PFSK-1 (cell line): ENCODE measurements around the gene JPT2. TPM values are rescaled to one million over a fixed set of nuclear protein-coding genes. Genes with fewer than 3 reads are reported as not detected.
A peak's percentile ranks its signal among the peaks of the same experiment; 100 is the strongest.

Experiments used
- FOXP2 ChIP-seq: optimal IDR thresholded peaks from 2 replicates; pipeline ENCODE3; 2011; ENCODE audit warnings: borderline replicate concordance, control low read depth, inconsistent platforms; ENCODE audit not compliant: insufficient read depth; ENCODE audit errors: extremely low read length, extremely low read depth
- POLR2AphosphoS5 ChIP-seq: IDR thresholded peaks from 2 replicates; pipeline ENCODE4 v1.6.1; 2012; ENCODE audit warnings: low read depth, mild to moderate bottlenecking, control low read depth, low read length, moderate library complexity
- SIN3A ChIP-seq: IDR thresholded peaks from 2 replicates; pipeline ENCODE4 v1.6.1; 2012; ENCODE audit warnings: mild to moderate bottlenecking, low read length, moderate library complexity, borderline replicate concordance; ENCODE audit not compliant: insufficient read depth
- TAF1 ChIP-seq: IDR thresholded peaks from 2 replicates; pipeline ENCODE4 v1.6.1; 2012; ENCODE audit warnings: low read length, control low read depth, borderline replicate concordance; ENCODE audit not compliant: insufficient read depth
- polyA plus RNA-seq: library from polyadenylated mRNA; unstranded; fragments of >200 nt; gene quantifications from one replicate; pipeline ENCODE4 v1.2.1, GENCODE V29; 2012; ENCODE audit warnings: low read depth, missing spikeins; ENCODE audit not compliant: insufficient read length
- TF ChIP-seq, protein P1 (sequence below), 2 experiments: IDR thresholded peaks; 2 replicates each; pipeline versions ENCODE4 v1.6.1 to v1.8.0; 2011 to 2012; ENCODE audit warnings: low read depth in 2 of 2, low read length in 2 of 2, control low read depth in 1 of 2, inconsistent platforms in 1 of 2, mild to moderate bottlenecking in 1 of 2, moderate library complexity in 1 of 2; ENCODE audit not compliant: insufficient read depth in 1 of 2

Gene JPT2, protein sequence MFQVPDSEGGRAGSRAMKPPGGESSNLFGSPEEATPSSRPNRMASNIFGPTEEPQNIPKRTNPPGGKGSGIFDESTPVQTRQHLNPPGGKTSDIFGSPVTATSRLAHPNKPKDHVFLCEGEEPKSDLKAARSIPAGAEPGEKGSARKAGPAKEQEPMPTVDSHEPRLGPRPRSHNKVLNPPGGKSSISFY
- polyA plus RNA-seq, result 44.9 TPM

DNA sequence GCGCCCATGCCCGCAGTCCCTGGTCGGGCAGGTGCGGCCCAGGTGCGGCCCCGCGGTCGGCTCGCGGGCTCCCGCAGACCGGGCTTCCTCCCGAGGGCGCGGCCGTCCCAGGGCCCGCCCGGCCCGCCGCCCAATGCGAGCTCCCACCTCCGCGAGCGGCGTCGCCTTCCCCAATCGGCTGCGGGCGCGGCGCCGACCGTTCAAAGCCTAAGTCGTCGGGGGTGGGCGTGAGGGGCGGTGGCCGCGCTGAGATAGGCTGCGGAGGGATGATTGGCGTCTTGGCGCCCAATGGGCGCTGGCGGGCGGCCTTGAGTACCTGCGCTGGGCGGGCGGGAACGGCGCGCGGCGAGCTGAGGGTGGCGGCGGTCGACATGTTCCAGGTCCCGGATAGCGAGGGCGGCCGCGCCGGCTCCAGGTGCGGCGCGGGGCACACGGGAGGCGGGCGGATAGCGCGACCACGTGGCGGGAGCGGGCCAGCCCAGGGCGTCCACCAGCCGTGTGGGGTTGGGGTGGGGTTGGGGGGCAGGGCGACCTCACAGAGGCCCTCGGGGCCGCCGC is at the start of gene JPT2:
JPT2 (plus strand) TSS at position 338 of the 558 bp plus-strand sequence; CDS start at position 372, 34 bp downstream.
- TF ChIP-seq, protein P1, sequence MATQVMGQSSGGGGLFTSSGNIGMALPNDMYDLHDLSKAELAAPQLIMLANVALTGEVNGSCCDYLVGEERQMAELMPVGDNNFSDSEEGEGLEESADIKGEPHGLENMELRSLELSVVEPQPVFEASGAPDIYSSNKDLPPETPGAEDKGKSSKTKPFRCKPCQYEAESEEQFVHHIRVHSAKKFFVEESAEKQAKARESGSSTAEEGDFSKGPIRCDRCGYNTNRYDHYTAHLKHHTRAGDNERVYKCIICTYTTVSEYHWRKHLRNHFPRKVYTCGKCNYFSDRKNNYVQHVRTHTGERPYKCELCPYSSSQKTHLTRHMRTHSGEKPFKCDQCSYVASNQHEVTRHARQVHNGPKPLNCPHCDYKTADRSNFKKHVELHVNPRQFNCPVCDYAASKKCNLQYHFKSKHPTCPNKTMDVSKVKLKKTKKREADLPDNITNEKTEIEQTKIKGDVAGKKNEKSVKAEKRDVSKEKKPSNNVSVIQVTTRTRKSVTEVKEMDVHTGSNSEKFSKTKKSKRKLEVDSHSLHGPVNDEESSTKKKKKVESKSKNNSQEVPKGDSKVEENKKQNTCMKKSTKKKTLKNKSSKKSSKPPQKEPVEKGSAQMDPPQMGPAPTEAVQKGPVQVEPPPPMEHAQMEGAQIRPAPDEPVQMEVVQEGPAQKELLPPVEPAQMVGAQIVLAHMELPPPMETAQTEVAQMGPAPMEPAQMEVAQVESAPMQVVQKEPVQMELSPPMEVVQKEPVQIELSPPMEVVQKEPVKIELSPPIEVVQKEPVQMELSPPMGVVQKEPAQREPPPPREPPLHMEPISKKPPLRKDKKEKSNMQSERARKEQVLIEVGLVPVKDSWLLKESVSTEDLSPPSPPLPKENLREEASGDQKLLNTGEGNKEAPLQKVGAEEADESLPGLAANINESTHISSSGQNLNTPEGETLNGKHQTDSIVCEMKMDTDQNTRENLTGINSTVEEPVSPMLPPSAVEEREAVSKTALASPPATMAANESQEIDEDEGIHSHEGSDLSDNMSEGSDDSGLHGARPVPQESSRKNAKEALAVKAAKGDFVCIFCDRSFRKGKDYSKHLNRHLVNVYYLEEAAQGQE (IDR thresholded peaks at IDR 0.05; ENCODE audit: insufficient read depth in 1 of 2, low read depth in 2 of 2, low read length in 2 of 2), result no peak
- TF ChIP-seq SIN3A, result no peak
- TF ChIP-seq FOXP2, result peak; percentile 31
- no peak for TF ChIP-seq TAF1
- peak; percentile 71 for TF ChIP-seq POLR2AphosphoS5

DNA sequence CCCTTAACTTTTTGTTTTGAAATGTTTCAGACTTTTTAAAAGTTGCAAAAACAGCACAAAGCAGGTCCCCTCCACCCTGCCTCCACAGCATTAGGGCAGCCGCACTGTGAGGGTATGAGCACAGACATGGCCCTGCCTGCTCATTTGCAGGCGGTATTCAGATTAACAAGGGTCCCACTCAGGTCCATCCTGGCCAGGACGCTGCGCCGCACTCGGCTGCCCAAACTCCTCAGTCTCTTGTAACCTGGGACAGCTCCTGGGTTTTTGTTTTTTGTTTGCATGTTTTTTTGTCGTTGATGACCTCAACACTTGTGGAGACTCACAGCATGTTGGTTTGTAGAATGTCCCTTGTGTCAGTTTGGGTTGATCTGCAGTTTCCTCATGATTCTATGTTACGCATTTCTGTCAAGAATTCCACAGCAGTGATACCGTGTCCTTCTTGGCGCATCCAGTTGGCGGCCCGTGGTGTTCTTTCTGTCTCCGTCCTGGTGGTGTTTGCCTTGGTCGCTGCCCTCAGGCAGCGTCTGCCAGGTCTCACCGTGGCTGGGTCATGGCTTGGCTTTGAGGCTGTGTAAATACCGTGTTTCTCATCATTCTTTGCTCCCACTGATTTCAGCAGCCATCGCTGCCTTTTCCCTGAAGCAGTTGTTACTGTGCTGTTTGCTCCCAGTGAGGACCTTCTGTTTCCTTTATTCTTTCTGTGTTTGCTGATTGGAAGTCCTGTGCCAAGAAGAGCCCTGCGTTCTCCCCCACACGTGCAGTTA is 47.4 kb upstream of the JPT2 start:
- TF ChIP-seq SIN3A, result no peak
- TF ChIP-seq, protein P1 (IDR thresholded peaks at IDR 0.05; ENCODE audit: insufficient read depth in 1 of 2, low read depth in 2 of 2, low read length in 2 of 2), result no peak
- TF ChIP-seq FOXP2, result no peak
- TF ChIP-seq POLR2AphosphoS5, result no peak
- TF ChIP-seq TAF1, result no peak

DNA sequence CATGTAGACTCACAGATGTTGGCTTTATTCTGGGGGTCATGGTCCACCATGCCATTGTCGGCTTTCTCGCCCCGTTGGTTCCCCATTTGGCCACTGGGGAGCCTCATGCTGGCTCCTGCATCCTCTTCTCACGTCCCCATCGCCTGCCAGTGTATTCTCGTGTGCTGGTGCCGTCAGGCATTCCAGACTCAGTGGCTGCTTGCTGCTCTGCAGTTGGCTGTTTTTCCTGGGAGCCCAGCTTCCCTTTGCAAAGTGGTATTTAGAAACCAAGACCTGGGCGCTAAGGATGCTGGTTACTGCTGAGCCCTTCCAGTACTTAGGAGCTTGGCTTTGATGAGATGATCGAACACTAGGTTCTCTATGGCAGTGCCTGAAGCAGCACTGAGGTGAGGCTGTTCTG is 46.8 kb upstream of the JPT2 start:
- no peak for TF ChIP-seq FOXP2
- TF ChIP-seq TAF1, result no peak
- TF ChIP-seq SIN3A, result no peak
- TF ChIP-seq, protein P1 (IDR thresholded peaks at IDR 0.05; ENCODE audit: insufficient read depth in 1 of 2, low read depth in 2 of 2, low read length in 2 of 2), result no peak
- TF ChIP-seq POLR2AphosphoS5, result no peak

DNA sequence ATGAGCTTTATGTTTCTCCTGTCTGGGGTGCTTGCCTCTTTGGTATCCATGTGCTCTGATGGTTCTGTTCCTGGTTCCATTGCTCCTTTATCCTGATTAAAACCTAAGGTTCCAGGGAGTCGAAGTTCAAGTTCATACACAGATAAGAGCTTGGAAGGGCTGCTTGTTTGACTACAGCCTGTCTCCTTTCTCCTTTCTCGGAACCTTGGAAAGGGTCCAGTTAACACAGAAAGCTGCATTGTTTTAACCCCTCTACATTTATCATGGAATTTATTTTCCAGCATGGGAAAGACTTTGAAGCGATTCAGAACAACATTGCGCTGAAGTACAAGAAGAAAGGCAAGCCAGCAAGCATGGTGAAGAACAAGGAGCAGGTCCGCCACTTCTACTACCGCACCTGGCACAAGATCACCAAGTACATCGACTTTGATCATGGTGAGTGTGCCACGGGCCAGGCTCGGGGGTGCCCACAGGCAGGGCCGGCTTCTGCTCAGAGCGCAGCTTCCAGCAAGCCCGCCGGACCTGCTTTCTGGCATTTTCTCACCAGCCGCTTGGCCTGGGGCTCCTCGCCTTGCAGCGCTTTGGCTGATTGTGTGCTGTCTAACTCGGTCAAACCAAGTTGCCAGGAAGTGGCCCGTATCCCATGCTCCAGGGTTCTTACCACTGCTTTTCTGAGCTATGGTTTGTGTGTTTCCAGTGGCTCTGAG is 46.0 kb upstream of the JPT2 start:
- TF ChIP-seq, protein P1 (IDR thresholded peaks at IDR 0.05; ENCODE audit: insufficient read depth in 1 of 2, low read depth in 2 of 2, low read length in 2 of 2), result no peak
- no peak for TF ChIP-seq POLR2AphosphoS5
